BE2C (cell line): ENCODE measurements around the gene ACTL6A. TPM values are rescaled to one million over a fixed set of nuclear protein-coding genes. Genes with fewer than 3 reads are reported as not detected.
"Not testable (repeated sequence)": the region's sequence is repeated elsewhere in the genome, so short reads cannot be mapped to it uniquely, and the experiment has no call there.

ENCODE experiments used
- DNase-seq: peaks from one replicate; pipeline ENCODE4 v3.0.0-alpha.2; 2020
- H3K27me3 ChIP-seq: fragments of 250-450 bp; sonication (Bioruptor Pico); 2 replicates; pipeline ENCODE4 v1.5.1; 2020; ENCODE audit warnings: mild to moderate bottlenecking
- H3K36me3 ChIP-seq: fragments of 250-450 bp; sonication (Bioruptor Pico); 2 replicates; pipeline ENCODE4 v1.5.1; 2020; ENCODE audit warnings: mild to moderate bottlenecking
- H3K4me1 ChIP-seq: fragments of 250-450 bp; sonication (Bioruptor Pico); 2 replicates; pipeline ENCODE4 v1.5.1; 2020
- H3K4me3 ChIP-seq: 2 replicates; pipeline ENCODE4 v1.5.1; 2011; ENCODE audit warnings: low read depth, low read length
- H3K9me3 ChIP-seq: fragments of 250-450 bp; sonication (Bioruptor Pico); 2 replicates; pipeline ENCODE4 v1.5.1; 2020
- CTCF ChIP-seq: IDR thresholded peaks from 2 replicates; pipeline ENCODE4 v1.5.1; 2012; ENCODE audit warnings: mild to moderate bottlenecking, low read depth, low read length
- polyA plus RNA-seq: library from polyadenylated mRNA; unstranded; fragments of >200 nt; gene quantifications from one replicate; pipeline ENCODE4 v1.2.1, GENCODE V29; 2012; ENCODE audit warnings: low read depth, missing spikeins; ENCODE audit not compliant: insufficient read length, insufficient read depth

ACTL6A gene
- polyA plus RNA-seq: 84.5 TPM

- TF ChIP-seq CTCF: no peak
- DNase-seq: peak; percentile 100
- Histone ChIP-seq H3K9me3 (no peaks in the 10 kb centered on the region; the same call in 1 of the 2 replicates), H3K36me3 (no peaks in the 10 kb centered on the region), H3K4me3 (peak within 1 kb of the TSS; percentile 87), H3K4me1 (no peaks in the 10 kb centered on the region), H3K27me3 (no peaks in the 10 kb centered on the region)
Observed at GRCh38 chr3:179562591-179563270, at the start of gene ACTL6A. TSS of gene ACTL6A (plus strand) at chr3:179562926. CDS start at chr3:179563093, 167 bp downstream.

DNA sequence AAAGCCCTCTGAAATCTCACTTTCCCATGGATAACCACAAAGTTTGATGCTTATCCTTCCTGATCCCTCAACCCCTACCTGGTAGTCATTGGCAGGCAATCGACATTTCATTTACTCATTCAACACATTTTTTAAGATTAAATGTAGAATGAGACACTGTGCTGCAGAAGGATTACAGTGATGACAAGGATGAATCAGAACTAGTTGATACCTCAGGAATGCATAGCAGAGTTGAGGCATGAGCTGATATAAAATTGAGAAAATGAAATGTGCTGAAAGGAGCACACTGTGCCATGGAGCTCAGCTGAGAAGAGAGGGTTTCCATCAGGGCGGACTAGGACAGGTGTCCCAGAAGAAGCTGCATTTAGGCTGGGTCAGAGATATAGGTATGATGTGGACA lies 48.9 kb upstream of the ACTL6A start:
- no peaks in the 10 kb centered on the region for H3K27me3 ChIP-seq
- H3K4me1 ChIP-seq: no peaks in the 10 kb centered on the region; the same call in 1 of the 2 replicates
- no peak for TF ChIP-seq CTCF
- H3K36me3 ChIP-seq: no peaks in the 10 kb centered on the region
- no peak overlapping the region for H3K4me3 ChIP-seq
- no peaks in the 10 kb centered on the region for H3K9me3 ChIP-seq
- no peak for DNase-seq

DNA sequence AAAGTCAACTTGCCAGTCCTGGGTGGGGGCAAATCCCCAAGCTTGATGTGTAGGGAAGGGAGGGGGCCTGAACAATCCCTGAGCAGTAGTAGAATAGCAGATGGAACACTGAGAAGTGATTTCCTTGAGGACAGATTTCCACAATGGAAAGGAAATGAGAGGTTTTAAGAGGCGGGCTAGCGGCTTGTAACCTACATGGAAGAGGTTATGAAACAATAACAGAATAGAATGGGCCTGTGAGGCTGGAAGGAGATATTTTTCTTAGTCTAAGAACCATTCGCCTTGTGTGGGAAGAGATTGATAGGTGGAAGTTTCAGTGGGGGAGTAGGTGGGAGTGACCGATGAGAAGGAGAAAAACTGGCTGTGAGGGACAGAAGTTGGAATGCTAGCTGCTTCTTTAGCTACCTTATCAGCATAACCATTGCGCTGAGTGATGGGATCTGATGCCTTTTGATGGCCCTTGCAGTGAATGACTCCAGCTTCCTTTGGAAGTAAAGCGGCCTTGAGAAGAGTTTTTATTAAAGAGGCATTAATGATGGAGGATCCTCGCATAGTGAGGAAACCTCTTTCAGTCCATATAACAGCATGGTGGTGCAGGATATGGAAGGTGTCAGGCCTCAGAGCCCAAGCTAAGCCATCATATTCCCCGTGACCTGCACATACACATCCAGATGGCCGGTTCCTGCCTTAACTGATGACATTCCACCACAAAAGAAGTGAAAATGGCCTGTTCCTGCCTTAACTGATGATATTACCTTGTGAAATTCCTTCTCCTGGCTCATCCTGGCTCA lies 46.1 kb upstream of the ACTL6A start:
- H3K36me3 ChIP-seq, H3K27me3 ChIP-seq, DNase-seq, H3K9me3 ChIP-seq, H3K4me1 ChIP-seq, H3K4me3 ChIP-seq: not testable (repeated sequence)

GRCh38 chr3:179526482-179526881 lies 36.2 kb upstream of the ACTL6A start:
- H3K36me3 ChIP-seq: no peaks in the 10 kb centered on the region
- H3K9me3 ChIP-seq: no peaks in the 10 kb centered on the region
- H3K27me3 ChIP-seq: no peaks in the 10 kb centered on the region
- H3K4me3 ChIP-seq: no peak overlapping the region
- TF ChIP-seq CTCF: no peak
- no peak for DNase-seq
- H3K4me1 ChIP-seq: peaks cover 11% of the 10 kb centered on the region

GRCh38 chr3:179526989-179527391 lies 35.7 kb upstream of the ACTL6A start:
- Histone ChIP-seq H3K27me3 (no peaks in the 10 kb centered on the region), H3K36me3 (no peaks in the 10 kb centered on the region), H3K4me1 (peaks cover 11% of the 10 kb centered on the region), H3K9me3 (no peaks in the 10 kb centered on the region), H3K4me3 (no peak overlapping the region)
- TF ChIP-seq CTCF: no peak
- DNase-seq: peak; percentile 41

- Histone ChIP-seq H3K4me3 (no peak overlapping the region), H3K27me3 (no peaks in the 10 kb centered on the region)
- DNase-seq: no peak
Observed at GRCh38 chr3:179528772-179529171, 34.0 kb upstream of the ACTL6A start.

More at GRCh38 chr3:179528772-179529171, 34.0 kb upstream of the ACTL6A start:
- Histone ChIP-seq H3K9me3 (no peaks in the 10 kb centered on the region), H3K4me1 (peaks cover 11% of the 10 kb centered on the region), H3K36me3 (no peaks in the 10 kb centered on the region)
- no peak for TF ChIP-seq CTCF
